NCI-H524 (cell line): ENCODE data around the gene MRPS17.
"Not testable (repeated sequence)": the region's sequence is repeated elsewhere in the genome, so short reads cannot be mapped to it uniquely, and the experiment has no call there.

Experiments
- DNase-seq, 2 experiments: peaks; one replicate each; lab custom pipeline; 2025; lab: John Stamatoyannopoulos, UW

The MRPS17 gene

GRCh38 chr7:55951637-55952351 lies at the start of gene MRPS17:
MRPS17 (plus strand) TSS chr7:55951877; CDS start chr7:55953196, 1,319 bp downstream.
- peak; percentile 71 to 78 for DNase-seq

- DNase-seq = no peak
These were observed 47.5 kb upstream of the MRPS17 start for GRCh38 chr7:55903985-55904759.

- DNase-seq = no peak
These were observed 38.9 kb upstream of the MRPS17 start for GRCh38 chr7:55912748-55913158.

- no peak for DNase-seq
These were observed 33.9 kb upstream of the MRPS17 start for GRCh38 chr7:55917771-55918170.

- DNase-seq = no peak
These were observed 23.5 kb upstream of the MRPS17 start for GRCh38 chr7:55928006-55928767.

GRCh38 chr7:55931421-55932151 lies 20.1 kb upstream of the MRPS17 start:
- no peak for DNase-seq

- no peak for DNase-seq
These were observed 12.1 kb upstream of the MRPS17 start for GRCh38 chr7:55939514-55940123.

GRCh38 chr7:55946545-55946944 lies 5.1 kb upstream of the MRPS17 start:
- DNase-seq = no peak

GRCh38 chr7:55952352-55952671 lies 635 bp downstream of the MRPS17 start:
- DNase-seq = not testable (repeated sequence)

GRCh38 chr7:55953707-55954475 lies 2.2 kb downstream of the MRPS17 start:
- DNase-seq = no peak

- no peak for DNase-seq
These were observed 5.5 kb downstream of the MRPS17 start for GRCh38 chr7:55957190-55957589.

- peak in 1 of 2 experiments; percentile 35 for DNase-seq
These were observed 10.3 kb downstream of the MRPS17 start for GRCh38 chr7:55962014-55962413.

- no peak for DNase-seq
These were observed 12.0 kb downstream of the MRPS17 start for GRCh38 chr7:55963584-55964168.

GRCh38 chr7:55964261-55965099 lies 12.8 kb downstream of the MRPS17 start, which contains the start of gene NIPSNAP2:
NIPSNAP2 (plus strand) TSS chr7:55964585; CDS start chr7:55964610, 25 bp downstream.
- peak in 1 of 2 experiments; percentile 45 for DNase-seq

- DNase-seq = no peak
These were observed 13.4 kb downstream of the MRPS17 start for GRCh38 chr7:55965100-55965470.

GRCh38 chr7:55965805-55966421 lies 14.2 kb downstream of the MRPS17 start:
- DNase-seq = no peak

GRCh38 chr7:55966851-55967250 lies 15.2 kb downstream of the MRPS17 start:
- DNase-seq = no peak

GRCh38 chr7:55969391-55969790 lies 17.7 kb downstream of the MRPS17 start:
- DNase-seq = no peak

GRCh38 chr7:55970561-55970960 lies 18.9 kb downstream of the MRPS17 start:
- no peak for DNase-seq
